Mammary epithelial cell (primary cell): ENCODE results near the gene KRTAP19-2.

Experiments
- CTCF ChIP-seq, 2 donors: IDR thresholded peaks in 1 of 2; conservative IDR thresholded peaks in 1 of 2; 2 replicates each; pipeline ENCODE4 v1.5.1; 2011 to 2012; ENCODE audit warnings: inconsistent platforms in 2 of 2, low read length in 2 of 2, mild to moderate bottlenecking in 2 of 2, control low read depth in 1 of 2, low read depth in 1 of 2; ENCODE audit not compliant: insufficient read depth in 1 of 2; ENCODE audit errors: extremely low read depth in 1 of 2
- EZH2 ChIP-seq: IDR thresholded peaks from 2 replicates; pipeline ENCODE4 v1.6.1; 2012; ENCODE audit warnings: low read length, inconsistent platforms, borderline replicate concordance

DNA sequence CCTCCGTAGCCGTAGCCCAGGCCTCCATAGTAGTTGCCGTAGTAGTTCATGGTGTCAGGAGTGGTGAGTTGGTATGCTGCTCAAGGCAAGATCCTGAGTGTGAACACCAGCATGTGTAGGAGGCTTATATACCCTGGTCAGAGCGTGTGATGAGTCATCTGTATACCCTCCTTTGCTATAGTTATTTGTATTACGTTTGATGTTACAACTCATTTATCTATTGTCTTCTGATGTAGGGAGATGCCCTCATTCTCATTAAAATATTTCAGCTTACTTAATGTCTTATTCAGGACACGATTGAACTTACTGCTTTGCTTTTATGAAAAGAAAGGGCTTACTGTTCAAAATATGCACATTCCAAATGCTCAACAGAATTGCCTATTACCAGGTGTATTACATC, 14.8 kb upstream of the KRTAP19-2 start, which contains the start of gene KRTAP19-5:
- no peak for TF ChIP-seq CTCF (conservative IDR thresholded peaks at IDR 0.05 in 1 of 2, IDR thresholded peaks at IDR 0.05 in 1 of 2; ENCODE audit: extremely low read depth in 1 of 2, insufficient read depth in 1 of 2, low read depth in 1 of 2, low read length in 2 of 2)
- no peak for TF ChIP-seq EZH2
